Lower lobe of right lung (tissue), 2 donors: Measurements from ENCODE around the gene NFKBIZ. TPM values are rescaled to one million over a fixed set of nuclear protein-coding genes. Genes with fewer than 3 reads are reported as not detected.
A peak's percentile ranks its signal among the peaks of the same experiment; 100 is the strongest.

Experiments used
- ATAC-seq, 2 donors: fragments of 200-7000 bp; cut with Tn5 transposase; one replicate each; pipeline ENCODE4 v1.9.1; 2020 to 2022; ENCODE audit warnings: mild to moderate bottlenecking in 2 of 2, moderate library complexity in 2 of 2
- DNase-seq: peaks from one replicate; pipeline ENCODE4 v3.0.0-alpha.2; 2020
- H3K27ac ChIP-seq: fragments of 200-600 bp; one replicate; pipeline ENCODE4 v1.8.0; 2022
- H3K27me3 ChIP-seq: fragments of 200-600 bp; one replicate; pipeline ENCODE4 v1.8.0; 2022; ENCODE audit warnings: low read depth
- H3K36me3 ChIP-seq: fragments of 200-600 bp; one replicate; pipeline ENCODE4 v1.8.0; 2022; ENCODE audit warnings: mild to moderate bottlenecking
- H3K4me1 ChIP-seq: fragments of 200-600 bp; one replicate; pipeline ENCODE4 v1.8.0; 2022
- H3K4me3 ChIP-seq: fragments of 200-600 bp; one replicate; pipeline ENCODE4 v1.8.0; 2022; ENCODE audit warnings: mild to moderate bottlenecking
- H3K9me3 ChIP-seq: fragments of 200-600 bp; one replicate; pipeline ENCODE4 v1.8.0; 2022
- CTCF ChIP-seq: fragments of 200-600 bp; IDR thresholded peaks from one replicate; pipeline ENCODE4 v1.8.0; 2022; ENCODE audit warnings: antibody characterized with exemption, mild to moderate bottlenecking
- intact Hi-C: fragments of 100-400 bp; cut with DNase I; formaldehyde crosslinking; loops from one replicate; pipeline ENCODE4 v1.11.0; 2022
- total RNA-seq: library from RNA; stranded (reverse); fragmentation: NEBNext Ultra II Directional; extraction: Animal tissue kit (Norgen Biotek cat#: 25700); gene quantifications from one replicate; pipeline ENCODE4 v1.2.1, GENCODE V29; 2021
- donor health status: DM: no; HTN: yes; CAD: no; lungs with severe emphysema.

NFKBIZ gene
- total RNA-seq, 1 donor from 2014 or later: 76.2 TPM

- H3K9me3 ChIP-seq: no peaks in the 10 kb centered on the region
- intact Hi-C loops: no loop called here
- H3K27me3 ChIP-seq: no peaks in the 10 kb centered on the region
- no peak overlapping the region for H3K27ac ChIP-seq
- H3K36me3 ChIP-seq: peaks cover 19% of the 10 kb centered on the region
- no peak overlapping the region for H3K4me3 ChIP-seq
- TF ChIP-seq CTCF: no peak
- H3K4me1 ChIP-seq: peaks cover 13% of the 10 kb centered on the region
- ATAC-seq (no peak), DNase-seq (no peak)
These were observed 31.3 kb upstream of the NFKBIZ start for GRCh38 chr3:101817992-101818391.

- Histone ChIP-seq H3K36me3 (peaks cover 19% of the 10 kb centered on the region), H3K27ac (no peak overlapping the region), H3K9me3 (no peaks in the 10 kb centered on the region), H3K27me3 (no peaks in the 10 kb centered on the region), H3K4me1 (peaks cover 5% of the 10 kb centered on the region), H3K4me3 (no peak overlapping the region)
- ATAC-seq (peak; percentile 46 to 54), DNase-seq (no peak)
- no peak for TF ChIP-seq CTCF
- intact Hi-C loops: no loop called here
These were observed 29.6 kb upstream of the NFKBIZ start for GRCh38 chr3:101819649-101820206.

GRCh38 chr3:101821503-101821902, 27.8 kb upstream of the NFKBIZ start:
- Histone ChIP-seq H3K9me3 (no peaks in the 10 kb centered on the region), H3K27ac (no peak overlapping the region), H3K27me3 (no peaks in the 10 kb centered on the region), H3K36me3 (peaks cover 19% of the 10 kb centered on the region), H3K4me1 (peaks cover 14% of the 10 kb centered on the region), H3K4me3 (no peak overlapping the region)
- intact Hi-C loops: no loop called here
- DNase-seq: no peak
- TF ChIP-seq CTCF: no peak
- ATAC-seq: no peak

- Histone ChIP-seq H3K27me3 (no peaks in the 10 kb centered on the region), H3K9me3 (no peaks in the 10 kb centered on the region), H3K4me3 (no peak overlapping the region), H3K4me1 (peaks cover 24% of the 10 kb centered on the region), H3K27ac (no peak overlapping the region), H3K36me3 (peaks cover 8% of the 10 kb centered on the region)
- no peak for DNase-seq
- no peak for TF ChIP-seq CTCF
- intact Hi-C loops: no loop called here
- ATAC-seq: no peak
These were observed 25.8 kb upstream of the NFKBIZ start for GRCh38 chr3:101823525-101823924.

- Histone ChIP-seq H3K27me3 (no peaks in the 10 kb centered on the region), H3K27ac (no peak overlapping the region), H3K9me3 (no peaks in the 10 kb centered on the region), H3K4me3 (no peak overlapping the region), H3K4me1 (peaks cover 36% of the 10 kb centered on the region), H3K36me3 (peaks cover 8% of the 10 kb centered on the region)
- ATAC-seq: no peak
- no peak for TF ChIP-seq CTCF
- no peak for DNase-seq
- intact Hi-C loops: no loop called here
These were observed 24.6 kb upstream of the NFKBIZ start for GRCh38 chr3:101824702-101825101.
